COLO668 (cell line): ENCODE results near the gene CGA.
"Not testable (repeated sequence)": the region's sequence is repeated elsewhere in the genome, so short reads cannot be mapped to it uniquely, and the experiment has no call there.

ENCODE experiments used
- DNase-seq: peaks from one replicate; lab custom pipeline; 2025; ENCODE audit not compliant: unreplicated experiment; lab: John Stamatoyannopoulos, UW

Gene CGA

DNA sequence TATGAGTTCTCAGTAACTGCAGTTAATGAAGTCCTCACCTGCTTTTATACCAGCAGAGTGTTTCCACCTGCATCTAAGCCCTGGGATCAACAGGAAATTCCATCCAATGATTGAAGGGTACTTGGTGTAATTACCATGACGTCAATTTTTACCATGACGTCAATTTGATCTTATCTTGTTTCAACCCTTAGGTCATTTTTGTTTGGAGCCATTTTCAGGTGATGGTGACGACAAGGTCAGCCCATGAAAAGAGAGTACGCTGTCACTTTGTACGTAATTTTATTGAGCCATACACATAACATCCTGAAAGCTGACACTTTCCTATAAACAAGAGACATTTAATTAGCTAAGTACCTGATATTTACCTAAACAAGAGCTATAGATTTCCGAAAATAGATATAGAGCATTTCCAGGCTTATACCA, at the start of gene CGA:
Gene CGA, minus strand, starts transcription at position 20 of the 423 bp plus-strand sequence. CDS start 6,906 bp downstream, outside the sequence.
- no peak for DNase-seq

DNA sequence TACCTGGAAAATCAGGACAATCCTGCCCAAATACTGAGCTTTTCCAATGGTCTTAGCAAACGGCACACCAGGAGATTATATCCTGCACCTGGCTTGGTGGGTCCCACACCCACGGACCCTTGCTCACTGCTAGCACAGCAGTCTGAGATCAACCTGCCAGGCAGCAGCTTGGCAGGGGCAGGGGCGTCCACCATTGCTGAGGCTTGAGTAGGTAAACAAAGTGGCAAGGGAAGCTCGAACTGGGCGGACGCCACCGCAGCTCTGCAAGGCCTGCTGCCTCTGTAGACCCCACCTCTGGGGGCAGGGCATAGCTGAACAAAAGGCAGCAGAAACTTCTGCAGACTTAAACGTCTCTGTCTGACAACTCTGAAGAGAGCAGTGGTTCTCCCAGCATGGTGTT, 45.0 kb upstream of the CGA start:
- DNase-seq = not testable (repeated sequence)

DNA sequence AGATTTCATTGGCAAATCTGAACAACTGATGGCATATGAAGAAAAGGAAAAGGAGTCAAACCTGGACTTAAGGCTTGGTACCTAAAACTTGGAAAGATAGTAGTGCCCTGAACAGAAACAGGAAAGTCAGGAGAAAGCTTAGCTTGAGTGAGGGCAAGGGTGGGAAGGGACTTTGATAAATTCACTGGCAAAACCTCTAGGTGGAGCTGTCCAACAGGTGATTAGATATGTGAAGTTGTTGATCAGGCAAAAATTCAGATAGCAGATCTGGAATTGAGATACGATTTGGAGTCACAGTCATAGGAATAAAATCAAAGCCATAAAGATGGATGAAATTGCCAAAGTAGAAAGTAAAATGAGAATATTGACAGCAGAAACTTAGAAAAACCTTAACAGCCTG, 44.3 kb upstream of the CGA start:
- DNase-seq = peak; percentile 13

DNA sequence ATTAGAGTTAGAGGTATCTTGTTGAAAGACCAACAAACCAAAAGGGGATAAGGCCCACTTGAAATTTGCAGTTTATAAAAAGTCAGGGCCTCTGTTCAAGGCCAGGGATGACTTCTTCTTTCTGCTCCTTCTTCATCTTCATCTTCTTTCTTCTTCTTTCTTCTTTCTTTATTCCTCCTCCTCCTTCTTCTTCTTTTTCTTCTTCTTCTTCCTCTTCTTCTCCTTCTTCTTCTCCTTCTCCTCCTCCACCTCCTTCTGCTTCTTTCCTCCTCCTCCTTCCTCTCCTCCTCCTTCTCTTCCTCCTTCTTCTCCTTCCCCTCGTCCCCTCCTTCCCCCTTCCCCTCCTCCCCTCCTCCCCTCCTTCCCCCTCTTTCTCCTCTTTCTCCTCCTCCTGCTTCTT, 42.1 kb upstream of the CGA start:
- DNase-seq = no peak

DNA sequence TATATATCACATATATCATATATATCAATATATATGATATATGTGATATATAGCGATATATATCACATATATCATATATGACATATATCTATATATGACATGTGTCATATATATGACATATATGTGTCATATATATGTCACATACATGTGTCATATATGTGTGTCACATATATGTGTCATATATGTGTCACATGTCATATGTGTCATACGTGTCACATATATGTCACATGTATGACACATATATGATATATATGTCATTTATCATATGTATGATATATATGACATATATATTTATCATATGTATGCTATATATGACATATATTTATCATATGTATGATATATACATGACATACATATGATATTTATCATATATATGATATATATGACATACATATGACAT, 32.8 kb upstream of the CGA start:
- no peak for DNase-seq

DNA sequence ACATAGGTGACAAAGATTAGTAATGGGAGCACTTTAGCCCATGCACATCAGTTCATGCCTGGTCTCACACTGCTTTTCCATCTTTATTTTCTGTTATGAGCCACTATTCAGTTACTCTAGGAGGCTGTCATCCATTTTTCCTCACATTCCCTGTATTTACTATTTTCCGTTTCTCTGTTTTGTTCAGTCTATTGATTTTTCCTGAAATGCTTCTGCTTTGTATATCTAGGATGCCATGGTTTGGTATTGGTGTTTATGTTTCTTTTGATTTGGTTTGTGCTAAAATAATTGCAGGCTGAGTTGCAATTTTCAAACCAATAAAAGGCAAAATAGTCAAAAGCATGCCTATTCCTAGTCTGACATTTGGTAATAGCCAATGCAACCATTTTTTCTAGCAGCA, 31.6 kb upstream of the CGA start:
- DNase-seq = no peak

DNA sequence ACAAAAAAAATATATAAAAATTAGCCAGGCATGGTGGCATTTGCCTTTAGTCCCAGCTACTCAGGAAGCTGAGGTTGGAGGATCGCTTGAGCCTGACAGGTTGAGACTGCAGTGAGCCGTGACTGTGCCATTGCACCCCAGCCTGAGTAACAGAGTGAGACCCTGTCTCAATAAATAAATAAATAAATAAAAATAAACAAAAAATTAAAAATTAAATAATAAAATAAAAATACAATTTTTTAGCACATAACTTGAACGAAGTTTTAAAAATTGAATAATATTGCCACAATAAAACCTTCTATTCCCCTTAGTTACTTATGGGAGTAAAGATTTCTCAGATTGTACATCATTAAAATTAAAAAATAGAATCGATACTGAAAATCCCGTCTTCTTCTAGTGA, 29.2 kb upstream of the CGA start:
- DNase-seq = no peak

DNA sequence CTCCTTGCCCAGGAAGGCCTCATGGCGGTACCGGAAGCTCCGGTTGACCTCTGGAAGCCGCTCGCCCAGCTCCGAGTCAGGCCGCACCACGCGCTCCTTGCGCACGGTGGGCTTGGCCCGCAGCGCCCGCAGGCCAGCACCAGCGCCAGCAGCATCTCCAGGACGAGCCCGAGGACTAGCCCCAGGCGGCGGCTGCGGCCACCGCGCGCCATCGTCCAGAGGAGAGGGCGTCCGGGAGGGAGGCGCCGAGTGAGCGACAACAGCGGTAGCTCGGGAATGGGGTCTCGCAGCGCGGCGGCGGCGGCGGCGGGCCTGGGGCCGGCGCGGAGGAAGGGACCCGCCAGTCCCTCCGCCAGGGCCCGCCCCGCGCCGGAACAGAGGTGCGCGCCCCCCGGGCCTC, 27.6 kb upstream of the CGA start:
- DNase-seq = no peak

DNA sequence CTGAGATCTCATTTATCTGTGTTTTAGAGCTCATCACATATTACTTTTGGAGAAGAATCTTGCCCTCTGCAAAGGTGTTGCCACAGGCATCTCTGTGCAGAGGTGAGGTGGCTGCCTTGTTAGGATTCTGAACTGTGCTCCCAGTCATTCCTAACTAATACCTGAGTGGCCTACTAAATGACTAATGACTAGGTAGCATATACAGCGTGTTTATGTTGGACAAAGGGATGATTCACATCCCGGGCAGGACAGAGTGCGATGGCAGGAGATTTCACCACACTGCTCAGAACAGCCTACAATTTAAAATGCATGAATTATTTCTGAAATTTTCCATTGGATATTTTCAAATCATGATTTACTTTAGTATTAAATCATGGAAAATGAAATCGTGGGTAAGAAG, 23.1 kb upstream of the CGA start:
- DNase-seq = no peak

DNA sequence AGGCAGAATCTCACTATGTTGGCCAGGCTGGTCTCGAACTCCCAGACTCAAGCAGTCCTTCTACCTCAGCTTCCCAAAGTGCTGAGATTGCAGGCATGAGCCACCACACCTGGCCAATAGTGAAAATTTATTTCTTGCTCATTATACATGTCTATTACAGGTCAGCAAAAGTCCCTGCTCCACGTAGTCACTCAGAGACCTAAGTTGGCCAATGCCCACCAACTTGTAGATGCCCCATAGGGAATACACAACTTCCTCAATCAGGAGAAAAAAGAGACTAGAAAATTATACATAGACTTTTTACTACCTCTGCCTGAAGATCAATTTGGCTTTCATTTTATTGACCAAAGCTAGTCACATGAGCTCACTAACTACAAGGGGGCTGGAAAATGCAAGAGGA, 22.0 kb upstream of the CGA start:
- no peak for DNase-seq

DNA sequence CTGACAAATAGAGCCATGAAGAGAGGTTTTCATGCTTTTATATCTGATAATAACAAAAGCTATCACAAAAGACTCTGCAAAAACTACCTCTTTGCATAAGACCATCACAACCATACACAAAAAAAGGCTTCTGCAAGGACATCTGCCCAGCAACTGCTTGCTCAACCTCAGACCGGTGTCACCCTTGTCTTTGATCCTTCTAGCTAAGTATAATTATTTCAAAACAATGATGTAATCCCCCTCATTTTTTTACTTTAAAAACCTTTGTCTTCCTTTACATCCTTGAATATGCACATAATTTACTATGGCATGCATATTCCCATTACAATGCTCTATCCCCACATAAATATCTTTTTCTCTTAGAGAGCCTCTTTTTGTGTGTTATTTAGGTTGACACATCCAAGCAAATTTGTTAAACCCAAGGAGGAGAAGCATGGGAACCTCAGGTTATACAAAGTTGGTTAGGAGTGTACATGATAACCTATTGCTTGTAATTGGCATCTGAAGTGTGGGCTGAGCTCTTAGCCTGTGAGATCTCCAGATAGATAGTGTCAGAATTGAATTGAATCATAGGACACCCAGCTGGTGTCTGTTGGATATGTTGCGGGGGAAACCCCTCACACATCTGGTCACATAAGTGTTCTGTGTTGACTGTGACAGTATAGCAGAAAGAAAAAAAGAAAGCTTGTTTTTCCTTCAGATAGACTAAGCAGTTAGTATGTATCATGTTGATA, 20.7 kb upstream of the CGA start:
- no peak for DNase-seq

DNA sequence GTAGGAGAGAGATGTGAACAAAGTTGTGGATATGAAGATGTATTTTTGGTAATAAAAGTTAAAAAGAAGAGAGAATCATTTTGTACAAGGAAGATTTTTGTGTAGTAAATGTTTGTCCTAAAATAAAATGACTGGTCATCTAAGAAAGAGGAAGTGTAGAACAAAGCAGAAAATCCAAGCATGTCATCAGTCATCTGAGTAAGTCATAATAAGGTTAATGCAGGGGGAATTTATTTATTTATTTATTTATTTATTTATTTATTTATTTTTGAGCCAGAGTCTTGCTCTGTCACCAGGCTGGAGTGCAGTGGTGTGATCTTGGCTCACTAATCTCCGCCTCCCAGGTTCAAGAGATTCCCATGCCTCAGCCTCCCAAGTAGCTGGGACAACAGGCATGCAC, 15.7 kb upstream of the CGA start:
- no peak for DNase-seq

DNA sequence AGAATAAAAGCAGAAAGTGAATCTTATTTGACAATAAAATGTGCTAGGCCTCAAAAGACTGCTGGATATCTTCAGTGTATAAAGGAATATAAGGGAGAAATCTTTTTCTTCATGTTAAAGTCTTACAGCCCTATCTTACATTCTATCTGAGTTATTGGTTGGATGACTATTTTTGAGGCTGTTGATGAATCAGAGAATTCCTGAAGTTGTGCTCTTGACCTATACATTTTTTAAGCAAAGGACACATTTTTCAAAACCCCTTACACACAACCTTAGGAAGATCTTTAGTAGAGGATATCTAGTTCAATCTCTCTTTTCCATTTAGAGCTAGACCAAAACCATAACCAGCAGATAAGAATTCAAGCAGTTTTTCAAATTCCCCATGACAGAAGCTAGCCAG, 10.9 kb upstream of the CGA start:
- DNase-seq = no peak

DNA sequence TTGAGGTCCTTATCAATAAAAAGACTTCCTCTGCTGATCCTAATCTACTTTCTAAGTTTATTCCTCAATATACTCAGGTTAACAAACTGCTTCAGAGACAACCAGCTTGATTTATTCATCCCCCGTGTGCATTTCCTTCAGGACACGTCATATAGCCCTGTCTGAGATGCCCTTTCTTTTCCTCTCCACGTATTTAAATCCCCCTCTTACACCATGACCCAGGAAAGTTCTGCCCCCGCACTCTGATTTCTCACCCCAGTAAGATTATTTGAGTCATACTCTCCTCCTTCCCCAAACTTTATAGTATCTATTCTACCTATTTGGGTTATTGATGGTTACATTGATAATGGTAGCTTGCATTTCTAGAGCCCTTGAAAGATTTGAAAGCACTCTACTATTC, 9.8 kb upstream of the CGA start:
- DNase-seq = no peak

DNA sequence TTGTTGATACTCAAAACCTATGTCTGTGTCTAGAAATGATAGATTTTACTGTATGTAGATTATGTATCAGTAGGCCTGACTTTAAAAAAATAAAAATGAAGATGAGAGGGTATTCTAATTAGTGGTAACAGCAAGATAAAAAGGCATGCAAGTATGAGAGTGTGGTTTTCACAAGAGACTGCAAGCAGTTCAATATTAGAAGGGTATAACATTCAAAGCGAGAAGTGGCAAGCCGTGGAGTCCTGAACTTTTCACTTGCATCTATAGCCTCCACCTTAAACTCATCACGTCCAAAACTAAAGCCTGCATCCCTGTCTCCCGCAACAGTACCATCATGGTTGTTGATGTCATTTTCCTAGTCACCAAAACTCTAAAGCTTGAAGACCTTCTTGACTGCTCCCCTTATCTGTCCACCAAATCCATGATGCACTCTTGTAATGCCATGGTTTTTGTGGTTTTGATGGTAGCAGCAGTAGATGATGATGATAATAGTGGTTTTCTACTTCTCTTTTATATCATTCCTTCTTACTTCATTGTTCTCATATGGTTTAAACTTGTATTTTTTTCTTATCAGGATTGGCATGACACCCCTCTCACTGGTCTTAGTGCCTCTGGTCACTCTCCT, 9.2 kb upstream of the CGA start:
- no peak for DNase-seq

DNA sequence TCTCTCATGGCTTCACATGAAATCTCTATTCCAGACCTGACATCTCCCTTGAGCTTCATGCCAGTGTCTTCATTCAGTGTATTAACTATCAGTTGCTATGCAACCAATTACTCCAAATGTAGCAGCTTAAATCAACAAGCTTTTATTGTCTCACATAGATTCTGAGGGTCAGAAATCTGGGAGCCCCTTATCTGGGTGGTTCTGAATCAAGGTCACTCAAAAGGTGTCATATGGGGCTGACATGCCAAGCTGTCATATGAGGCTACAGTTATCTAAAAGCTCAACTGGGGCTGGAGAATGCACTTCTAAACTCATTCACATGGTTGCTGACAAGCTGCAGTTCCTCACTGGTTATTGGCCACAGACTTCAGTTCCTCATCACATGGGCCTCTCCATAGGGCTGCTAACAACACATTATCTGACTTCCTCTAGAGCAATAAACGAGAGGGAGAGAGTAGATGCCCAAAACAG, 7.3 kb upstream of the CGA start:
- no peak for DNase-seq

DNA sequence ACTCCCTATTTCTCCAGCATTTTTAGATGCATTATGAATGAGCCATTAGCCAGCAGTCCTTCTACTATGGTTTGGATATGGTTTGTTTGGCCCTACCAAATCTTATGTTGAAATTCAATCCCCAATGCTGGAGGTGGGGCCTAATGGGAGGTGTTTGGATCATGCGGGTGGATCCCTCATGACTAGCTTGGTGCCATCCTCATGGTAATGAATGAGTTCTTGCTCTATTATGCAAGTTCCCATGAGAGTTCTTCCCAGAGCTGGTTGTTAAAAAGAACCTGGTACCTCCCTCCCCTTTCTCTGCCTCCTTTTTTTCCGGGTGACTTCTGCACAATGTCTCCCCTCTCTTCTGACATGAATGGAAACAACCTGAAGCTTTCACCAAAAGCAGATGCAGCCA, 6.2 kb upstream of the CGA start:
- no peak for DNase-seq

DNA sequence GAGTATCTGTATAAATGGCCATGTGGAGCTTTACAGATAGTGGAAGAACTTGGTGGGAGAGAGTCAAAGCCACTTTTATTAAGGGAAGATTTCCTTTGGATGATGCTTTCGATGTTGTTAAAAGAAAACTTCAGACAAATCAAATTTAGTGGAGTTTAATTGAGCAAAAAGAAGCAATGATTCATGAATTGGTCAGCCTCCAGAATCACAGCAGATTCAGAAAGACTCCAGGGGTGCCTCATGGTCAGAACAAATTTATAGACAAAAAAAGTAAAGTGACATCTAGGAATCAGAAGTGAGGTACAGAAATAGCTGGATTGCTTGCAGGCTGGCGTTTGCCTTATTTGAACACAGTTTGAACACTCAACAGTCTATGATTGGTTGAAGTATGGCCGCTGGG, 5.3 kb upstream of the CGA start:
- no peak for DNase-seq

DNA sequence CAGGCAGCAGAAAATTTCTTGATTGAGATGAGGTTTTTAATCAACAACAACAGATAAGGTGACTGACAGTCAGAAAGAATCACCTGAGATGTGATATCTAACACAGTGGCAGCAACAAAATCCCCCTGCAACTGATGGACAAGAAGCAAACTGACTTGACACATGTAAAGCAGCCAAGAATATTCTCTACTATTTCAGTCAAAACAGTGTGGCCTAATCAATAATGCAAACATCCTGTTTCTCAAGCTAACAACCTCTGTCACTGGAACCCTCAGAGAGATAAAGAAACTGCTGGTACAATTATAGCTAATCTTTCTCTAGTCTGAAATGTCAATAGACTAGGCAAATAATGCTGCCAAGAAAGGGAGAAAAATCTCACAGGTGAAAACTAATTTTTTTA, 4.6 kb upstream of the CGA start:
- no peak for DNase-seq

DNA sequence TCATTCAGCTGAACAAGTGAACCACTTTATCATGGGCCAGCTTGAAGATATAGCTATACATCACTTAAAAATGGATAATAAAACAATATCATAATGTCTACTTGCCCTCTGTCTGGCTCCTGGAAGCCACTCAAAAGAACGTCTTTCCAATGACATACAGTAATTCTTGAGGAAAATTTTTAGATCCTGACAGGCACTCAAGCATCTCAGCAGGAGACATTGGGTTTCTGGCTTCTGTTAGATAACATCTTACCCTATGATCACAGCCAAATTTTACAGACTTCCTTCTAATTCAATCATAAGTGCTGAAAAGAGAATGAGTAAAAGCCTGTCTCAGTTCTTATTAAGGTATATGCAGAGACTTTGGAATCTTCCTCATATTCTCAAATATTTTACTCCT, 330 bp downstream of the CGA start:
- DNase-seq = no peak

DNA sequence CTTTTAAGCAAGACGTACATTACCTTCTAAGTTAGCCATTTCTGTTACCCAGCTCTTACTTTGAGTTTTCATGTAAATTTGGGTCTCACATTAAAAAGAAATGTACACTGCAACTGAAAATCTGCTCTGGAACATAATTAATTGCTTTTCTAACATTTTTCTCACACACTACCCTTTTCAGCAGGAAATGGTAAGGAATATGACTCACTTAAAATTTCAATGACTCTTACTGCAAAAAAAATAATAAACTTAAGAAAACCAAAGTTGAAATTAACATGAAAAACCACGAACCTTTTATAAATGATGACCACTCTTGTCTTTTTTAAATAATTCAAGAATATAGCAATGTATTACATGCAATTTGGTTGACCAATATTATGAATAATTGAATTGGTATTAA, 1.3 kb downstream of the CGA start:
- DNase-seq = no peak

DNA sequence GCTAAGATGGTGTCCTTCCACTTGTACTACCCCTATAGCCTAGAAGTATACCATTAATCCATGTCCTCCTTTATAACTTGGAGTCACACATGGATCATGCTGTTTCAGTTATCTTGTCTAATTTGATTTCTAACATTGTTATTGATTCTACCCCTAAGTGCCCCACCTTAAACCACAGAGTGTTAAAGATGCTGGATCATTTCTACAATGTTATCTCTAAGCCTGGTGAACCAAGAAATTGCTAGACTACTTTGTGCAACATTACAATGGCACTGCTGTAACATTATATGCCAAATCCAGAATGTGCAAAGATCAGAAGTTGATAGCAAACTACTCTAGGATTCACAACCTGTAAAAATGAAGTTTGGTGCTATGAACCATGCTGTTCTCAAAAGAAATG, 1.7 kb downstream of the CGA start:
- no peak for DNase-seq

DNA sequence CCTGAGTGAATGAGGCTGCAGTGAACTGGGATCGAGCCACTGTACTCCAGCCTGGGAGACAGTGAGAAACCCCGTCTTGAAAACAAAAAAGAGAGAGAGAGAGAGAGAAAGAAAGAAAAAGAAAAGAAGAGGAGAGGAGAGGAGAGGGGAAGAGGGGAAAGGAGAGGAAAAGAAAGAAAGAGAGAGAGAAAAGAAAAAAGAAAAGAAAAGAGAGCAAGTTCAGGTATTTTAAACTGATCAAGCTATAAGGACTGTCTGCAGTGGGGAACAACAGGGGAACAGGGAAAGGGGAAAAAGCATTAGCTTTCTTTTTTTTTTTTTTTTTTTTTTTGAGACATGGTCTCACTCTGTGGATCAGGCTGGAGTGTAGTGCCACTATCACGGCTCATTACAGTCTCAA, 2.5 kb downstream of the CGA start:
- DNase-seq = no peak
